GM19395 (cell line): Measurements from ENCODE around the gene CCR7.

Experiments used
- ATAC-seq: cut with Tn5 transposase; IDR thresholded peaks from one replicate; pipeline ENCODE4 v1.9.1; 2021; ENCODE audit warnings: mild to moderate bottlenecking, moderate library complexity; ENCODE audit not compliant: unreplicated experiment

CCR7 gene

DNA sequence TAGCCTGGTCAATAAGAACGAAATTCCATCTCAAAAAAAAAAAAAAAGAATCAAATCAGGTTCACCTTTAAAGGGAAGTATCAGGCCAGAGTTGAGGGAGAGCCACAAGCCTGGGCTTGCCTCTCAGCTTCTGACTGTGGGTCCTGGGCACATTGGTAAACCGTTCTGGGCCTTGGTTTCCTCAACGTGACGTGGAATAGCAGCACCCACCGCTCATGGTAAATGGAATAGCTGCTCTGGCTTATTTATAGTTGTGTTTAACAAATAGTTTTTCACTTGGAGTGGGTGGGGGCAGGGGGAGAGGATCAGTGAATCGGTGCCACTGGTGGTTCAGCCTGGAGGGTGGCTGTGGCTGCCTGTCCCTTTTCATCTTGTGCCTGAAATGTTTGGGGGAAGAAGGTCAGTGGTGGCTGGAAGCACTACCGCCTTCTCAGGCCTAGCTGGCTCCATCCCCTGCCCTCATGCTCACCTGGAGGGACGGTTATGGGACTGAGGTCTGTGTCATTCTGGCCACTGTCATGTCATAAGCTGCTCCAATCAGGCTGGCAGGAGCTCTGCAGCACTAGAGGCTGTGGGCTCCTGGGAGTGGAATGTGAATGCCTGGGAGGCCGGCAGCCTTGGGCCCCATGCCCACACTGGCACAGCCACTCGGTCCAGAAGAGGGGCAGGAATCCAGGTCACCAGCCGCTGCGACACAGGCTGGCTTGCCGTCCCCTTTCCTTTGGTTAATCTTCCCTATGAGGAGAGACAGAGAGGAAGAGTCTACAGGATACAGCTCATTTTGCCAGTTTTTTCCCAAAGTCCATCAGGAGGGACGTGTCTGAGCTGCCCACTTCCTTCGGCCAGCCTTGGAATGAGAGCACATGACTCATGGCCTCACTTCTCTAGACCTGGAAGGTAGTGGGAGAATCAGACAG lies 27.0 kb downstream of the CCR7 start:
- ATAC-seq = no peak

DNA sequence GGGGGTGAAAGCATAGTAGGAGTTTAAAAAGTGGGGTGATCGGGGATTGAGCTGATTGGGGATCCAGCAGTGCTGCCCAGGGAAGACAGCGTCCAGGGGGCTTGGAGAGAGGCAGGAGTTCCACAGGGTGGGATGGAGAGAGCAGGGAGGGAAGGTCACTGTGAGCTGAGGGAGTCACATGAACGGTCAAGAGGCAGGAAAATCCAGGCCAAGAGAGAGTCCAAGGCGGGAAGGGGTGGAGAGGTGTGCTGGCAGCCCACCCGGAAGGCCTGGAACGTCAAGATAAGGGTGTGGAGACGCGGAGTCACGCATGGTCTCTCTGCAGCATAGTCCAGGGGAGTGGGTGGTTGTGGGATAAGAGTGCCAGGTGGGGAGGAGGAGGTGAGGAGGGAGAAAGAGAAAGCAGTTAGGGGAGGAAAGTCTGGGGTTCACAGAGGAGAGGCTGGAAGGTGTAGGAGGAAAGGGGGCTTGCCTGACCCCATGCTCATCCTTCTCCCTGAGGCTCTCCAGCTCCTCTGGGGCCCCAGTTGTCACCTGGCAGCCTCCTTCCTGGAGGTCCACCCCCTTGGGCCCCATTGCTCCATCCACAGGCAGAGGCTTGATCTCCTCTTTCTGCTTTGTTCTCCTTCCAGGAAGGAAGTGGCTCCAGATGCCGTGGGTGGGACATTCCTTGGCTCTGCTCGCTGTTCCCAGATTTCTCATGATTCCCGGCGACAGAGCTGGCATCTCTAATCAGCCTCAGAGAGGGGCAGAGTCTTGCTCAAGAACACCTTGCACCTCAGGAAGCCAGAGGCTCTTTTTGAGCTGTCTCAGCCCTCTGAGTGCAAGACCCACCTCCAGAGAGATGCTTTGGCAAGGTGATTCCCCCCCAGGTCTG lies 28.7 kb downstream of the CCR7 start:
- ATAC-seq = no peak

DNA sequence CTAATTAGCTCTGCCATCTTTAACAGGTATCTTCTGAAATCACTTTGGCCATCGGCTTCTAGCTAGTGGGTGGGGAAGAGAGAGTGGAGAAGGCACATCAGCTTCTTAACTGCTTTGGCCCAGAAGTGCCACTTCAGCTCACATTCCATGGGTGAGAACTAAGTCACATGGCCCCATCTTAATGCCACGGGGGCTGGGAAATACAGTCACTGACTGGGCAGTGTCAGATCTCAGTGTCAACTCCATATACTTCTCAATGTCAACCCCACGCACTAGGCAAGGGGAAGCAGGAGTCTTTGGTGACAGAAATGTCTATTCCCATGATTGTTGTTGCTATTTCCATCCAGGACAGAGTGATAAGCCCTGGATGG lies 29.4 kb downstream of the CCR7 start:
- ATAC-seq = no peak

DNA sequence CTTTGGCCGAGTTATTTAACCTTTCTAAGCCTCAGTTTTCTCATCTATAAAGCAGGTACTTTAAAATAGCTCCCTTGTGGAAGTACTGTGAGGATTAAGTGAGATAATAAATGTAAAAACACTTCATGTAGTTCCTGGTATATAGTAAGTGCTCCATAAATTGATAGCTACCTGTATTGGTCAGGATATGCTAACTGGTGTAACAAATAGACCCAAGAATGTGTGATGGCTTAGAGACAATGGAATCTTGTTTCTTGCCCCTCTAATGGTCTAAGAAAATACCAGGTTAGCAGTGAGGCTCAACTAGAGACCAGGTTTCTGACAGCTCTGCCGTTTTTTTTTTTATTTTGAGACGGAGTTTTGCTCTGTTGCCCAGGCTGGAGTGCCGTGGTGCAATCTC lies 29.8 kb downstream of the CCR7 start:
- no peak for ATAC-seq

DNA sequence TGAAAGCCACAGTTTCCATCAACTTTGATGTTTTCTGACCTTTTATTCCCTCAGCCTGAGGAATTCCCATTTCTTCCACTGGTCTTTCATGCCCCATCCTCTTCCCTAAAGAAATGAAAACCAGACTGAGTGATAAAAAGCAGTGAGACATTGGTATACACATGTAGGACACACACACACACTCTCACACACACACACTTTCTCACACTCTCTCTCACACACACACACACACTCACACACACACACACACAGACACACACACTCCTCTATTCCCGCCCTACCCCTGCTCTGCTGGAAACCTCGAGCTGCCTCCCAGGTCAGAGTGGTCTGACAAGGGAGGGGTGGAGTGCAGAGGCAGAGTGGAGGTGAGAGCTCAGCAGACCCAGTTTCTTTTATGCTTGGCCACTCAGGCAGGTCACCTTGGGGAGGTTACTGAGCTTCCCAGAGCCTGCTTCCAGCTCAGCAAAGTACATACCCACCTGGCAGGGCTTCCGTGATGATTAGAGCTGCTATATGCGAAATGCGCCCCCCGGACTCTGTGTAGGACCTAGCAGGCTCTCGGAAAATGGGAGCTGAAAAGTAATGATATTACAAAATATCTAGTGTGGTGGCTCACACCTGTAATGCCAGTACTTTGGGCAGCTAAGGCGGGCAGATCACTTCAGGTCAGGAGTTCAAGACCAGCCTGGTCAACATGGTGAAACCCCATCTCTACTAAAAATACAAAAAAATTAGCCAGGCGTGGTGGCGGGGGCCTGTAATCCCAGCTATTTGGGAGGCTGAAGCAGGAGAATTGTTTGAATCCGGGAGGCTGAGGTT lies 30.7 kb downstream of the CCR7 start:
- no peak for ATAC-seq

DNA sequence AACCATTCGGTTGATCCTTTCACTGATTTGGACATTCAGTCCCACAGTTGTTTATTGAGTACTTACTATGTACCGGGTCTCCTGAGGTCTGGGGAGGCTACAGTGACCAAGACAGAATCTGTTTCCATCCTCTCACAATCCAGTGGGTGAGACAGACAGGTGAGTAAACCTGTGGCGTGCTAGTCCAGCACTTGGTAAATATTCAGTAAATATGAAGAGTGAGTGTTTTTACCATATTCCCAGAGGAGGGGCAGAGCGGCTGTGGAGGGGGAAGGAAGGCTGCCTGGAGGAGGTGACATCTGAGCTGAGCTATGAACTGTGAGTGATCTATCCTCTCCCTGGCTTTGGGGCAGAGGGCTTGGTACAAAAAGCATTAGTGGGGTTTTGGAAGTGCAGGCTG lies 31.4 kb downstream of the CCR7 start:
- ATAC-seq = no peak

DNA sequence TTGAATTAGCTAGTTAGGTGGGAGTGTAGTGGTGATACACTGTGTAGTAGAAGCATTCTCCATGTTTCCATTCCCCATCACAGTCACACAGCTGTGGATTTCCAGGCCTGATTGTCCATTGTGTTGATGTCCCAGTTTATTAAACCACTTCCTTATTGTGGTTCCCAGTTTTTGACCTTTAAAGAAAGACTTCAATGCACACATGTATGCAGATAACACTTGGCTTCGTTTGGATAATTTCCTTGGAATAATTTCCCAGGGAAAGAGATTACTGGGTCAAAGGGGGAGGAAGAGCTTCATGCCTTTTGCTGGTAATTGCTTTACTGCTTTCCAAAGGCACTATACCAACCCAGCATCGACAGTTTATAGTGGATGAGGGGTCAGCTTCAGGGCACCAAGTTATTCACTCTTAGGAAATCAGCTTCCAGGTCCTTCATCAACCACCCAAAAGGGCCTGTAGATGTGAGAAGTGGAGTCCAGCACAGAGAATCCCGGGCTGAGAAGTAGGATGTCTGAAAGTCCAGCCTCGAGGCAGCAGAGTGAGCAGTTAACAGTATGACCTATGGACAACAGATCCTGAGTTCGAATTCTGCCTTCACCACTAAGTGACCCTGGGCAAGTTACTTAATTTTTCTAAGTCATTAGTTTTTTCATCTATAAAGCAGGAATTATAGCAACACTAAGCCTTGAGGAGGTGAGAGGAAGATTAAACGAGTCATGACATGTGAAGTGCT lies 32.6 kb downstream of the CCR7 start:
- no peak for ATAC-seq

DNA sequence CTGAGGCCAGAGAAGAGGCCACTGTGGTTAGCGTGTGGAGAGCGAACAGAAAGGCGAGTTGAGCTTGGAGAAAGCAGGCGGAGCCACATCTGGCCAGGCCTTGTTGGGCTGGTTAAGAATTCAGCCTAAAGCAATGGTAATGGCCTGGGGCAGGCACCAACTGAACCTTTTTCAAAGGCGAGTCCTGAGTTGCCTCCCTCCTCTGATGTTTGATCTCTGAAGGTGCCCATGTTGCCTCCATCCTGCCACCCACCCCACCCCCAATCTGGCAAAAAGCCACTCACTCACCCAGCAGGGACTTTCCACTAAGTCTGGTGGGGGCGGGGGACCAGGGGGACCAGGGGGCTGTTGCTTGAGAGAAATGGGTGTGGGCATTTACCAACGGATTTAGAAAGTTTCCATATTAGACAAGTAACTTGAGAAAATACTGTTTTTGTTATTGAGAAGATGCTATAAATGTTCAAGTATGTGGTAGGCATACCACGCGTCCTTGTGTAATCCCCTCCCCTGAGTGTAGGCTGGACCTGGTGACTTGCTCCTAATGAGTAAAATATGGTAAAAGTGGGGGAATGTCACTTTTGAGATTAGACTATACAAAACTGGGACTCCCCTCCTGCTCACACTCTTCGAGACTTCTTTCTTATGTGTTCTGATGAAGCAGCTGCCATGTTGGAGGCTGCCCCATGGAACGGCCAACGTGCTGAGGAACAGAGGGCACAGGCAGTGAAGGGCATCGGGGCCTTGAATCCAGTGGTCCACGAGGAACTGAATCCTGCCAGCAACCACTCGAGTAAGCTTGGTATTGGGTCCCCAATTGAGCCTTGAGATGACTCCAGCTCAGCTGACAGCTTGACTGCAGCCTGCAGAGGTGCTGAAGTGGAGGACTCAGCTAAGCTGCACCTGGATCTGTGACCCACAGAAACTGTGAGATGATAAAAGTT lies 34.0 kb downstream of the CCR7 start:
- ATAC-seq = no peak

DNA sequence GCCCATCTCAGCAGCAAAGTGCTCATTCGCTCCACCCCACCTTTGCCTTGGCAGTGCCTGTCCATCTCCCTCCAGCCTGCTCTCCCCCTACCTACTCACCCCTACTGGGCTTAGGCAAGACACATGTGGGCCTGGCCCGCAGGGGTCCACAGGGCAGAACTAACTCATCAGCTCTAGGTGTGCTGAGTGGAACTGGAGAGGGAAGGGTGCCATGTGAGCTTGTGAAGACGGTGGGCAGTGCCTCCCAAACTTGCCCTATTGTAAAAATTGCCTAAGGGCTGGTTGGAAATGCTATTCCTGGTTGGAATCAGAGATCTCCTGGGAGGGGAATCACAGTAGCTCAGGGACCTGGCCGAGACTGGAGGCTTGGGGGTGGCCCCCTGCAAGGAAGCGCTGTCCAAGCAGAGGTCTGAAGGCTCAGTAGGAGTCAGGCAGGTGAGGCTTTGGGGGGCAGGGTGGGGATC lies 34.7 kb downstream of the CCR7 start:
- no peak for ATAC-seq

DNA sequence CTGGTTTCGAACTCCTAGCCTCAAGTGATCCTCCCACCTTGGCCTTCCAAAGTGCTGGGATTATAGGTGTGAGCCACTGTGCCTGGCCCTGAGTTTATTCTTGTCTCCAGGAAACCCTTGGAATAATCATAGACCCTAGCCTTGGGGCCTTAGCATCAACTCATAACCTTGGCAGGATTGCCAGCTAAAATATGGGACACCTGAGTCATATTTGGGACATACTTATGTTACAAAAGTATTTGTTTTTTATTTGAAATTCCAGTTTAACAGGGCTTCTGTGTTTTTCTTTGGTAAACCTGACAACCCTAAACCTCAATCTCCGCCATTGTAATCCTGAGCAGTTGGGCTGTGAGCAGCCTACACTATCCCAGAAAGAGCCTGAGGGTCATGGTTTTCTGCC lies 35.3 kb downstream of the CCR7 start:
- no peak for ATAC-seq

DNA sequence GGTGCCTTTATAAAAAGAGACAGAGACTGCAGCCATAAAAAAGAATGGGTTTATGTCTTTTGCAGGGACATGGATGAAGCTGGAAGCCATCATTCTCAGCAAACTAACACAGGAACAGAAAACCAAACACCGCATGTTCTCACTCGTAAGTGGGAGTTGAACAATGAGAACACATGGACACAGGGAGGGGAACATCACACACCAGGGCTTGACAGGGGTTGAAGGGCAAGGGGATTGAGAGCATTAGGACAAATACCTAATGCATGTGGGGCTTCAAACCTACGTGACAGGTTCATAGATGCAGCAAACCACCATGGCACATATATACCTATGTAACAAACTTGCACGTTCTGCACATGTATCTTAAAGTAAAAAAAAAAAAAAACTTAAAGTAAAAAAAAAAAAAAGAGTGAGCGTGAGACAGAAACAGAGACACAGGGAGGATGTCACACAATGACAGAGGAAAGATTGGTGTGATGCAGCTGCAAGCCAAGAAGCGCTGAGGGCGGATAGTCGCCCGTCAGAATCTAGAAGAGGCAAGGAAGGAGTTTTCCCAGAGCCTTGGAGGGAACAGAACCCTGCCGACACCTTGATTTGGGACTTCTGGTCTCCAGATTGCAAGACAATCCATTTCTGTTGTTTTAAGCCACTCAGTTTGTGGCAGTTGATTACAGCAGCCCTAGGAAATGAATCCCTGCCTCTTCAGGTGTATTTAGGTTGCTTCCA lies 36.4 kb downstream of the CCR7 start:
- no peak for ATAC-seq

DNA sequence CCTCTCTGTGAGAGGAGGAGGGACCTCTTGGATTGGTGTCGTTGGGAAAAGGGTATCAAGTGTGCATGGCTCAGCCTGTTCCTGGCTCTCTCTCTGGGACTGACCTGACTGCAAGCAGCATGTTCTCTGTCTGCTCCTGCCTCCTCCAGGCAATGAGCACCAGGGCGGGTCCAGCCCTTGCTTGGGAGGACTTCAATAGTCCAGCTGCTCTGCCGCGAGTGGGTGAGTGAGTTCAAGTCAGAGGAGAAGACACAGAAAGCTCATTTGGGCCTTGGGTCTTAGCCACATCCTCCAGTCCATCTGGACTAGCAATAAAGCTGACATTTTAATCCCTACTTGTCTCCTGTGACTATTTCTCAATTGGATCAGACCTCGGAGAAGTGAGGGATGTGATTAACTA lies 38.6 kb downstream of the CCR7 start:
- no peak for ATAC-seq

DNA sequence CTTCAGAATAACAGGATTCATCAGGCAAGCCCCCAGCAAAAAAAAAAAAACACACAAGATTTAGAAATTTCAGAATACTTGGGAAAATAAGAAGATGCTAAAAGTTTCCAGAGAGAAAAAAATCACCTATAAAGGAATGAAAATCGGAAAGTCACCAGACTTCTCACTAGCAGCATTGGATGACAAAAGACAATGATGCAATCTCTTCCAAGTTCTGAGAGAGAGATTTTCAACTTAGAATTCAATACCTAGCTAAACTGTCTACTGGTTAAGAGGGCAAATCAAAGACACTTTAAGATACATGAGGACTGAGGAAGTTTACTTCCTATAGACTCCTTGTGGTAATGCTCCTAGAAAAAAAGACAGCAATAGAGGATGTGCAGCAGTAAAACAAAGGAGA lies 40.0 kb downstream of the CCR7 start:
- ATAC-seq = no peak

DNA sequence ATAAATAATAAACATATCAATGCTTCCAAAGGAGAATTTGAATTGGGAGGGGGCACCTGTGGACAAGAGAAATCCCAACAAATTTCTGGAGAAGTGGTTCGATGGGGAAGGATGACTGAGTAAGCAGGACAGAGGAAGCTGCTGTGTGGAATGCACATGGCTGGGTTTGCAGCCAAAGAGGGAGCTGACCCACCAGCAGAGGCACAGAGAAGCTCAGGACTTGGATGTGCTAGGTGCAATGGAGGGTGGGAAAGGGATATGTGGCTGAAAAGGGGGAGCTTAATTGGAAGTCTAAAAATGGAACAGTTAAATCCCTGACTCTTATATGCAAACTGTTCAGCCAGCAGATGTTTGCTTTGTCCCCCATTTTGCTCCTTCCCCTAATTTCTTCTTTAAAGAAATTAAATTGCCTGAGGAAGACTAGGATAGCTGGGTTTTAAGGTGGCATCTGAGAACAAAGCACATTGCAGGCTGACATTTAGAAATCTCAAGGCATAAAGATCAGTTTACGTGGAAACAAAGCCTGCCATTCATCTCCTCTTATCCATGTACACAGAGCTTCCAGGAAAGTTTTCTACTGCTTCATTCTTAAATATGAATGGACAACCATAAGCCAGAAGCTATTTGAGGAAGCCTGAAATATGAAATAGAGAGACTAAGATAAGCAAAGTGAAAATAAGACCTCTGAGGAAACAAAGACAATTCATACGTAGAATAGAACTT lies 40.9 kb downstream of the CCR7 start:
- ATAC-seq = no peak

DNA sequence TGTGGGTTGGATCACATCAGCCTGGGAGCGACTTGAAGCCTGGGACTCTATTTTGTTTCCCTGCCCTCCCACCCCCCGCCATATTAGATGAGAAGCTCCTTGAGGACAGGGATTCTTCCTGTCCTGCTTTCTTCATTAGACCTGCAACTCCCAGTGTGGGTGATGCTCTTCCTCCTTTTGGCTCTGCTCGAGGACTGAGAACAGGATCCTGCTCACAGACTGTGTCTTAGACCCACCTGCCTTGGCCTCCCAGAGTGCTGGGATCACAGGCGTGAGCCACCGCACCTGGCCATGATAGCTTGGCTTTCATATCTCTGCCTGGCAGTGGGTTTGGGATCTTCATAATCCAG lies 42.3 kb downstream of the CCR7 start:
- ATAC-seq = no peak

DNA sequence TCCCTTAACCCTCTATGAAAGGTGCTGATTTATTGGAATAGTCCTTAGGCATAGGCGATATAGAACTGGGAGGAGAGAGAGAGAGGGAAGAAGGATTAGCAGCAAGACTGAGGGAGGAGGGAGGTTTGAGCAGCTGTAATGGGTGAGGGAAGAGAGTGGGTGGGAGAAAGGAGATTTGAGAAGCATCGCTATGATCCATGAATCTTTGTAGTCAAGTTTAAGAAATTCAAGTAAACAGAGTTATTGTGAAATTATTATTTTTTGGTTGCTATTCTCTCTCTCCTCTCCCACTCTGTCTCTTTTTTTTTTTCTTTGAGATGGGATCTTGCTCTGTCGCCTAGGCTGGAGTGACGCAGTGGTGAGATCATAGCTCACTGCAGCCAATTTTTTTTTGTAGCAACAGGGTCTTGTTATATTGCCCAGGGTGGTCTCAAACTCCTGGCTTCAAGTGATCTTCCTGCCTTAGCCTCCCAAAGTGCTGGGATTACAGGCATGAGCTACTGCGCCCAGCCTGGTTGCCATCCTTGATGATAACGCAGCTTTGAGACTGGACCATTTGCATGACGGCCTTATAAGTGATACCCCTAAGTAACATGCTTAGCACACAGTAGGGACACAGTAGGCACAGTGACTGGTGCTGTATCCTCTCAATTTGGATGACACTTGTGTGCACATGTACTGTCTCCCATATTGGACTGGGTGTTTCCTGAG lies 42.9 kb downstream of the CCR7 start:
- ATAC-seq = no peak

DNA sequence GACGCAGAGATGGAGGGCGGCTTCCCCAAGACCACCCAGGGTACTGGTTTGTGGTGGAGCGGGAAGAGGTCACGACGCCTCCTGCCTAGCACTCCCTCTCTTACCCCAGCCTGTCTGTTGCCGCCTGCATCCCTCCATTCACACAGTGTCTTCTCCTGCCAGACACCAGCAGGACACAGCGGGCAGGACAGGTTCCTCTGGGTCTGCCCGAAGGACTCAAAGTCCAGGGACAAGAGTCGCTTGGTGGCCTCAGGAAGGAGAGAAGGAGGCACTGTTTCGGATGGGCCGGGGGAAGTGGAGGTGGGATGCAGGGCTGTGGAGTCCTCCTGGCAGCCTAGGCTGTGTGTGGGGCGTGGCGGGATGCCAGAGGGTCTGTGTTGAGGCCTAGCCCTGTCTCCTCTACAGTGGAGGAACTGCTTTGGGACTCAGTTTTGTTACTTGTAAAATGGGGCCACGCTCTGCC lies 44.2 kb downstream of the CCR7 start:
- ATAC-seq = no peak
